ENCODE results near the gene SEMA4B.
A peak's percentile ranks its signal among the peaks of the same experiment; 100 is the strongest.

Gene SEMA4B

GRCh38 chr15:90214553-90215196 is 13.5 kb downstream of the SEMA4B start:
- no peak for TF ChIP-seq GABPA (IDR thresholded peaks at IDR 0.05; ENCODE audit: low read depth)
- no peak for TF ChIP-seq POLR2AphosphoS5 (IDR thresholded peaks at IDR 0.05; ENCODE audit: low read depth)
- TF ChIP-seq SPI1 (IDR thresholded peaks at IDR 0.05; ENCODE audit: borderline replicate concordance, low read depth) = peak; percentile 8; the same call in 1 of the 2 replicates
- DNase-seq (ENCODE audit: low read depth in 1 of 2, low spot score in 1 of 2) = no peak
- H3K27ac ChIP-seq (replicated peaks) = no peak overlapping the region

GRCh38 chr15:90217671-90218394 is 16.7 kb downstream of the SEMA4B start:
- no peak for TF ChIP-seq GABPA (IDR thresholded peaks at IDR 0.05; ENCODE audit: low read depth)
- no peak for TF ChIP-seq REST (IDR thresholded peaks at IDR 0.05; ENCODE audit: insufficient replicate concordance, low read depth)
- TF ChIP-seq POLR2AphosphoS5 (IDR thresholded peaks at IDR 0.05; ENCODE audit: low read depth) = no peak
- TF ChIP-seq CTCF (IDR thresholded peaks at IDR 0.05; ENCODE audit: insufficient read depth, low read length) = no peak
- no peak for TF ChIP-seq SPI1 (IDR thresholded peaks at IDR 0.05; ENCODE audit: borderline replicate concordance, low read depth)
- DNase-seq (ENCODE audit: low read depth in 1 of 2, low spot score in 1 of 2) = no peak
- Histone ChIP-seq H3K4me3 (replicated peaks; ENCODE audit: insufficient read depth, low read length) (no peak overlapping the region), H3K27me3 (ENCODE audit: insufficient read depth, poor library complexity, severe bottlenecking) (no peaks in the 10 kb centered on the region), H3K27ac (replicated peaks) (no peak overlapping the region)

More at GRCh38 chr15:90214553-90215196, 13.5 kb downstream of the SEMA4B start:
- H3K4me3 ChIP-seq (replicated peaks; ENCODE audit: insufficient read depth, low read length) = no peak overlapping the region
- no peaks in the 10 kb centered on the region for H3K27me3 ChIP-seq (ENCODE audit: insufficient read depth, poor library complexity, severe bottlenecking)

GRCh38 chr15:90219421-90220141 is 18.5 kb downstream of the SEMA4B start:
- Histone ChIP-seq H3K4me3 (replicated peaks; ENCODE audit: insufficient read depth, low read length) (no peak overlapping the region), H3K27me3 (ENCODE audit: insufficient read depth, poor library complexity, severe bottlenecking) (no peaks in the 10 kb centered on the region), H3K27ac (replicated peaks) (no peak overlapping the region)
- DNase-seq (ENCODE audit: low read depth in 1 of 2, low spot score in 1 of 2) = peak in 1 of 2 experiments; percentile 37
- TF ChIP-seq GABPA (IDR thresholded peaks at IDR 0.05; ENCODE audit: low read depth) = no peak

GRCh38 chr15:90221246-90221900 is 20.2 kb downstream of the SEMA4B start:
- H3K4me3 ChIP-seq (replicated peaks; ENCODE audit: insufficient read depth, low read length) = no peak overlapping the region
- no peaks in the 10 kb centered on the region for H3K27me3 ChIP-seq (ENCODE audit: insufficient read depth, poor library complexity, severe bottlenecking)
- H3K27ac ChIP-seq (replicated peaks) = no peak overlapping the region
- peak in 1 of 2 experiments; percentile 68 for DNase-seq (ENCODE audit: low read depth in 1 of 2, low spot score in 1 of 2)
- TF ChIP-seq CTCF (IDR thresholded peaks at IDR 0.05; ENCODE audit: insufficient read depth, low read length) (peak; percentile 90), GABPA (IDR thresholded peaks at IDR 0.05; ENCODE audit: low read depth) (no peak)

- H3K4me3 ChIP-seq (replicated peaks; ENCODE audit: insufficient read depth, low read length) = no peak overlapping the region
- no peaks in the 10 kb centered on the region for H3K27me3 ChIP-seq (ENCODE audit: insufficient read depth, poor library complexity, severe bottlenecking)
- DNase-seq (ENCODE audit: low read depth in 1 of 2, low spot score in 1 of 2) = no peak
- TF ChIP-seq REST (IDR thresholded peaks at IDR 0.05; ENCODE audit: insufficient replicate concordance, low read depth) (no peak), POLR2AphosphoS5 (IDR thresholded peaks at IDR 0.05; ENCODE audit: low read depth) (no peak), CTCF (IDR thresholded peaks at IDR 0.05; ENCODE audit: insufficient read depth, low read length) (no peak), SPI1 (IDR thresholded peaks at IDR 0.05; ENCODE audit: borderline replicate concordance, low read depth) (no peak), GABPA (IDR thresholded peaks at IDR 0.05; ENCODE audit: low read depth) (no peak)
- H3K27ac ChIP-seq (replicated peaks) = no peak overlapping the region
Observed at GRCh38 chr15:90222547-90222946, 21.4 kb downstream of the SEMA4B start.

All from HL-60 (cell line).